NCI-H524 (cell line): ENCODE data around the gene MROH2A.

Experiments
- DNase-seq, 2 experiments: peaks; one replicate each; lab custom pipeline; 2025; lab: John Stamatoyannopoulos, UW

The MROH2A gene

DNA sequence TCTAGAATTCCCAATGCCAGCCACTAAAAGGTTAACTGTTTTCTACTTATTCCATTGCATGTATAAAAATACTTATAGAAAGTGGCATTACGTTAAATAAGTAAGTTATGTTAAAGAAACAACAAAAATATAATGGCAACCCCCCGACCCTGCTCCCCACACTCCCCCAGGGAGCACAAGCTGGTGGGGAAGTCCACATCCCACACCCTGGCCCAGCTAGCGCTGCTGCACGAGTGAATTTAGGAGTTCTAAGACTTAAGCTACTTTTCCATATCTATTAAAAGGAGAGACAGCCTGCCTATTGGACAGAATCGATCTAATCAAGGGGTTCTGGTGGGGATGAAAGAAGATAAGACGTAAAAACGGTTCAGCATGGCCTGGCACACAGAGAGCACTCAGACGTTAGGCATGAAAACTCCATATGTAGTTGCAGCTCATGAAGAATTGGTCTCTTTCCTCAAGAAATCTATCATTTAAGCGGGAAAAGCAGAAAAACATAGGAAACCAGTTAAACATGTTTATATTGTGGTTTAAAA is 59.6 kb downstream of the MROH2A start:
- DNase-seq, result no peak

DNA sequence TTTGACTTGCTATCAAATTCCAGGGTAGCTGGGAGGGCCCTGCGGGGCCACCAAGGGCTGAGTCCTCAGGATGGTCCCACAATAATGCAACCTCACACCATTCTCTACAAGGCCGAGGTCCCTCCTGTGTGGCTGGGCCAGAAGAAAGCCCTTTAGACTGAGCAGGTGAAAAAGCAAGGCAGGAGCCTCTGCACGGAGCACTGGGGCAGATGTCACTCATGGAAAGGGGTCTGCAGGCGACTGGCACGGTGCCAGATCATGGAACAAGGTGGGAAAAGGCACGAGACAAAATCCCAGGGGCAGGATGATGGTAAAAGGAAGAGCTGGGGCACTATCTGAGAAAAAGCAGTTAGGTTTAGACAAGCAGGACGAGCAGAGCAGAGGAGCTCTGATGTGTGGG is 60.1 kb downstream of the MROH2A start:
- DNase-seq, result no peak

DNA sequence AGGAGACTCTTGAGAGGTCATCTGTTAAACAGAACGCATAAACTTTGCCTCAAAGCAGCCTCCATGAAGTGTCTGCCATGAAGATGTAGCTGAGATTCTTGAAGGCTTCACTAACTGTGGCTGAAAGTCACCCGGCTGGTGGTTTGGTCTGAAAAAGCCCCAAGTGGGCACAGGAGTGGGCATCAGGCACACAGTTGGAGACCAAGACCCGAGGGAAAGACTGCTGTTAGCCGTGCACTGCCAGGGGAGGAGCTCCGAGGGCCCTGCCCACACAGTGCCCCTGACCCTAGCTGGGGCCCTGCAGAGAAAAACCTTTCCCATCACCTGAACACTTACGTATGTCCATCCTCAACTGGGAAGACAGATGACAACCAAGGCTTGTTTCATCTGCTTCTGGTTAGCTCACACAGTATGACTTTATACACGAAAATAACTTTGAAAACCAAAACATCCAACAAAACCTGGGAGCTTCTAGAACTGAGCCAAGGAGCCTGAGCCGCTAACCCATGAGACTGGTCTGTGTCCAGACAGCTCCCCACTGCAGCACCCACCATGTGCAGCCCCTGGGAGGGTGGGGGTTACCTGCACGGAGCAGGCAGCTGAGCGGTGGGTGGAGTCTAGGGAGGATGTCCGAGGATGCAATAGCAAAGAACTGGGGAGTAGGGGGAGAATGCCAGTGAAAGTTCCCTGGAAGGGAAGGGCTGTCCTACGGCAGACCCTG is 60.8 kb downstream of the MROH2A start:
- no peak for DNase-seq

DNA sequence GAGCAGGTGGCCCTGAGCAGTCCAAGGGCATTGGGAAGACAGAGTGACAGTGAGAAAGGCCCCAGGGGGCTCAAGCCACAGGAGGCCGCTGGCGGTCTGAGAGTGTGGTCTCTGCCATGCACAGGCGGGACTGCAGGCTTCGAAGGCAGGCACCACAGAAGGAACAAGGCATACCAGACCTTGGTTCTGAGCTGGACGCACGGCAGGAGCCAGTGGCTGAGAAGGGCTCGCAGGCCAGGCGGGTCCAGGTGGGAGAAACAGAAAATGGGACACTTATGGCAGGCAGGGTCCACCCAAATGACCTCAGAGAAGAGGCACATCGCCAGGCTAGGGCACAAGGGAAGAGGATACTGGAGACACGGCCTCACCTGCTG is 61.3 kb downstream of the MROH2A start:
- DNase-seq, result no peak

DNA sequence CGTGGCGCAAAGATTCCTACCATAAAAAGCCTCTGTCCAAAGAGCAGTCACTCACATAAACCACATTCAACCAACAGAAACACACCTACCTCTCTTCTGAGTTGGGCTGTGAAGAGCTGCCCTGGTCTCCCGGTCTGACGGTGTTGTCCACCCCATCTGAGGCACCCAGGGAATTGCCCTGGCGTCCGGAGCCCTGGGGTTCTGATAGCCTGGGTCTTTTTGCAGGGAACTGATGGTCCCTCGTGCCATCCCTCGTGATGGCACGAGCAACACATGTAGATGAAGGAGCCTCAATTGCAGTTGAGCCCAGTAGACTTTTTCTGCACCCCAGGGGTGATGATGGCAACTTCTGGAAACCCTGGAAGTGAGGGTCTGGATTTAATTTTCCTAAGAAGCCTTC is 62.4 kb downstream of the MROH2A start:
- no peak for DNase-seq

DNA sequence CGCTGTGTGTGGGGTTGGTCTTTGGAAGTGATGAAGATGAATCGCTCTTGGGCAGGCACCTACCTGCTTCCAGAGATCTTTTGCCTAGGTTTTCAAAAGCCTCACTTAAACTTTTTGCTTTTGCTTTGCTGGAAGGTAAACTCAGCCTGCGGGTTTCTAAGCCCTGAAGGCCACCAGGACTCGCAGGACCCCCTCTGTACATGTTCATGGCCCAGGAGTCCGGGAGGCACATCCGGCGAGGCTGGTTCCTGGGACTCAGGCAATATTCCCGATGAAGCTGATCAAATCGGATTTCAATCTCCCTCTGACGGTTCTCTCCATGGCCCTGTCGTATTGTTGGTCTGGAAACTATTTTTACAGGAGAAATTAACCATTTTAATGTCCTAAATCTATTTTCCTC is 63.1 kb downstream of the MROH2A start:
- DNase-seq, result no peak

DNA sequence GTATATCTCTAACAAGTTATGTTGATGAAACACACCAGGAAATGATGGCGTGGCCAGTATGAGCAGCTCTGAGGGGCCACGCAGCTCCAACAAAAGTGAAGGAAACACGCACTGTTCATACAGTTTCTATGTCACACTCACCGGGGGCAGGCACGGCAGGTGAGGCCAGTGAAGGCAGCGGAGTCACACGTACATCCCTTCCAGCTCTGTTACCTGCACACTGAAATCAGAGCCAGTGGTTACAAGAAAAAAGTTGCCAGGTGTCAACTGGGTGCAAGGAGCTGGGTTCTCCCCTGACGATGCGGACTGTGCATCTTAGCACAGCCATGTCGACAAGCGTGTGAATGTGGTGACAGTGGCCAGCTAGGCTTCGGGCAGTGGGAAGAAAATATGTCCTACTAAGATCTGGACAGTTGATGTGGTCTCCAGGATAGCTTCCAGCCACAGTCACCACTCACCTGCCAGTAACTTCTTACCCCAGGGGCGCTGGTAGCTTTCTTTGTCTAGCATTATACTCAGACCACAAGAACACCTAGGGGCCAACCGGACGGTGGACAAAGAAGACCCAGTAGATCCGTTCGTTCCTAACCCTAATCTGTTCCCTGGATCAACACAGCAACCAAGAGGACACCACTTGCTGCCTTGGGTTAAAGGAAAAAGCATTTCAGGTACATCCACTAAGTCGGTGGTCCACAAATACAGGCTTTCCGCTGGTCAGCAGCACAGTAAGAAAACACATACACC is 66.1 kb downstream of the MROH2A start:
- DNase-seq, result no peak

DNA sequence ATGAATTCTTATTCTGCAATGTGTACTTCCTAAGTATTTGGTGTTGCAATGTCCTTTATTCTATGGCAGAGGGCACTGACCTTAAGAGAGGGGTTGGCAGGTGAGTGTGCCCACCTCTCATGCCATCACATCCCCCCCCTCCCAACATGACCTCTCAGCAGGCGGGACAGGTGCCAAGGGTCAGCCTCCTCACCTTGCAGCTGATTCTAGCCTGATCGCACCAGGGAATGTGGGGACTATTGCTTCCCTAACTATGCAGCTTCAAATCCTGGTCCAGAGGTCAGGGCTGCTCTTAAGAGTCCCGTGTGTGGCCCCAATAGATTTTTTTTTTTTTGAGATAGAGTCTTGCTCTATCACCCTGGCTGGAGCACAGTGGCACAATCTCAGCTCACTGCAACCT is 66.7 kb downstream of the MROH2A start:
- no peak for DNase-seq

DNA sequence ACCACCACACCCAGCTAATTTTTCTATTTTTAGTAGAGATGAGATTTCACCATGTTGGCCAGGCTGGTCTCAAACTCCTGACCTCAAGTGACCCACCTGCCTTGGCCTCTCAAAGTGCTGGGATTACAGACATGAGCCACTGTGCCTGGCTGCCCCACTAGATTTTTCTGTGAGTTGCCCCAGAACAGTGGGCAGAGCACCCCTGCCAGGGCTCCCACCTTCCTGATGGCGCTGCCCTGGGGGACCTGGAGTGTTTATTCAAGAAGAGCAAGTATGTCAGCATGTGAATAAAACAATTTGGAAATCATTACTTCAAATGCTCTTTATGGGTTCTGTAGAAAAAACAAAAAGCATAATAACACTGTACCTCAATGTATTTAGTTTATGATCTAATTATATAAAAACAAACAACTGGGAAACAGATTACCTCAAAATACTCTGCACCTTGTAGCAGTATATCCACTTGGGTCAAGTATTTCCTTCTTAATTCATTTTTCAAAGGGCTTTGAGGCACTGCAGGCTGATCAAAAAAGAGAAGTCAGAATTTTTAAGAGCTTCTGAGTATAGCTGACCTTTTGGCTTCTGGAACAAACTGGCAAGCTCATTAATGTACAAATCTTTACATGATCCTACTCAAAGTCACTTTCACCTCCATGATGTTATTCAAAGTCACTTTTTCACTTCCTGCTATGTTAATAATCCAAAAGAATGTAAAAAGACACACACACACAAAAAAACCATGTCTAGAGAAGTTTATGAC is 67.4 kb downstream of the MROH2A start:
- DNase-seq, result no peak

DNA sequence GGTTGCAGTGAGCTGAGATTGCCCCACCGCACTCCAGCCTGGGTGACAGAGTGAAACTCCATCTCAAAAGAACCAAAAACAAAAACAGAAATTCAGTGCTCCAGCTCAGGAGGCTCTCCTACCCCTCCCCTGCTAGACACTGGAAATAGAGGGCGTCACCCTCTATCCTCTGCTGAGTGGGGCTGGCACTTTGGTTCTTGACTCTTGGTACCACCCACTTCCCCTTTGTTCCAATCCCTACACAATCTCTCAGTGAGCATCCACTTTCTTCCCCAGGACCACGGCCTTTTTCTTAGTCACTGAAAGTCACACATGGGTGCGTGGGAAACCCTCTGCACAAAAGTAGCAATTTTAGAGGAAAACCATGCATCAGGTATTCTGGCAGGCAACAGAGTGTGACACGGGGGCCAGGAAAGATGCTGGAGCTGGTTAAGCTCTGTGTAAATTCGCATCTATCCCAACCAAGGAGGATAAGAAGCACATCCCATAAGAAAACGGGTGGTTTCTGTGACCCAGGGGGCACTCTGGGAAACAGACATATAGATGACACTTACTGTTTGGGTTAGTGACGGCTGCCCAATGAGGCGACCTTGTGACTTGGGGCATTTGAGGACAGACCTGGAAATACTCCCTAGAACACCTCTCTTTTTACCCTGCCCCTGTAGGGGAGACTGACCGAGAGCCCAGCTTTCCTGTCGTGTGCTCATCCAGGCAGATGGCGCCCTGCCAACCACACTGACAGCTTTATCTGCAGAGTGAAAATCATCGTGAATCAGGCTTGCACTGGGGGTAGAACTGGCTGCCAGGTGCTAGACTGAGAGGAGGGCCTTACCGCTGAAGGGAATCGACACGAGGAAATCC is 68.5 kb downstream of the MROH2A start:
- no peak for DNase-seq

DNA sequence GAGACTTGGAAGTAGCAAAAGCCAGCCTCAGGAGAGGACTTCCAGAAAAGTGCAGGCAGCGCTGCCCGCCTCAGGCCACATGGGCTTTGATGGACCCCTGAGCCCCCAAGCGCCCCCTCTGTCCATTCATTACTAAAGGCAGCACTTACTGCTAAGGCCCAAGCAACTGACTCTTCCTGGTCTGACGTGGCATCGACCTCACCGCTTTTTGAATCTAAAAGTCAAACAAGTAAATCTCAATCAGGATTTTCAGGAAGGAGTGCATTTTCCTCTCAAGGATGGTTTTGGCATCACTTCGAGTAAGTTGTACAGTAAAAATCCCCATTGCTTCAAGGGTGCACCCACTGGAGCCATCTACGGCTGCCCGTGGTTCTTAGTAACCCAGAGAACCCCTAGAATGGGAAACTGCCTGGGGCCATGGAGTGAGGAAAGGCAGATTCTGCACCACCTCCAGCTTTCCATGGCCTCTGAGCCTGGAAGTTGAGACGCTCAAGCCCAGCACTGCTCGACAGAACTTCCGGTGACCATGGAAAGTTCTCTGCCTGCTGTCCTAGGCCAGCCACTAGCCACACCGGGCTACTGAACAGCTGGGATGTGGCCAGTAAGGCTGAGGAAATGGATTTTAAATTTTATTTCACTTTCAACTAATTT is 69.2 kb downstream of the MROH2A start:
- DNase-seq, result no peak

DNA sequence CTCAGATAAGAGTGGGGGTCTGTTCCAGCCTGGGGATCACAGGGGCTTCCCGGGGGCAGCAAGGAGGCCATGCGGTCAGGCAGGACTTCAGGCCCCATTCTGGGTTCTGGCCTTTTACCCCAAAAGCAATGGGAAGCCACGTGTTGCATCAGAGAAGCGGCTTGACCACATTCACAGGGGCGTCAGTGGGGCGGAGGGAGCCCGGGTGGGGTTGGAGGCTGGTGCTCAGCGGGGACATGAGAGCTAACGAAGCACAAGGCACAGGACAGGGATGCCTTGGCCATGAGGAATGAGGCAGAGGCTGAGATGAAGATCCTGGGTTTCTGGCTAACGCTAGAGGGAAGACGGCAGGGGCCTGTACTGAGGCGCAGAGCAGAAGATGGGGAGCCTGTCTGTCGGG is 70.1 kb downstream of the MROH2A start:
- no peak for DNase-seq

DNA sequence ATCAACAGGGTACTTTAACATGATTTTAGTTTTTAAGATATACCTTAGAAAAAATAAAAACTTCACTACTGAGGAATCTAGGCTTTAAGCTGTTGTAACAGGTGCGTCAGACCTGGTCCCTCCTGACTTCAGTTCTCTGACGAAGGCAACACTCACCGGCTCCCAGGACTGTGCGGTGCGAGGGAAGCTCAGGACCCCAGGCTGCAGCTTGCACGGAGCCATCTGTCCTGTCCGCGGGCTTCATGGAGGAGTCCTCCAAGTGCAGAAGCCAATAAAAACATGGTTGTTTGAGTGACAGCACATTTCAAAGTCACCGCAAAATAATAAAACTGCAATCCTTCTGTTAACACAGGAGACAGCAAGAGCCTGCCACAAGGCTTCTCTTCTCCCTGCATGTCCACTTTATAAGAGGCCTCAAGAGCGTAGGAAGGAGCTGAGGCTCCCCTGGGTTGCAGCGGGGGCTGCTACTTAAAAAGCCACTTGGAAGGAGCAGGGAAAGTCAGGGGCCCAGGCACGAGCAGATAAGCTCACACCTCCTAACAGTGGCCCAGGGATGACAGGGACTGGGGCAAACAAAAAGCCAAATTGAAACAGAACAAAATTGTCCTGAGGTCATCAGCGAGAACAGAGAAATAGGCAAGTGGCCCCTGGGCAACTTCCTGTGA is 71.6 kb downstream of the MROH2A start:
- DNase-seq, result no peak

DNA sequence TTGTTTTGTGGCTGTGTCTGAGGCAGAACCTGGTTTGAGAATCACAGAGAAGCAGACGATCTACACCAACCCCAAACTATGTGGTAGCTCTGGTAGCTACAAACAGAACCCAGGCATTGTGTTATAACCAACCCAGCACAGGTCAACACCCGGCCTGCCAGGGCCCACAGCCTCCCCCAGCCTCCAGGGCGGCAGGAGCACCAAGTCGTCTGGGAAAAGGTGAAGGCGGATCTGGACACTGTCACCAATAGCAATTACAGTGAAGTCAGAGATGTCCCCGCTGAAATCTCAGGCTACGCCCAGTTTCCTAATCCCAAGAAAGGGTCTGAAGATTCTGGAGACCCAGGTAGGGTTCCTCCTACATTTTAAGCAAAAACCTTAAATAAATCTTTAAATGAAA is 72.6 kb downstream of the MROH2A start:
- no peak for DNase-seq

DNA sequence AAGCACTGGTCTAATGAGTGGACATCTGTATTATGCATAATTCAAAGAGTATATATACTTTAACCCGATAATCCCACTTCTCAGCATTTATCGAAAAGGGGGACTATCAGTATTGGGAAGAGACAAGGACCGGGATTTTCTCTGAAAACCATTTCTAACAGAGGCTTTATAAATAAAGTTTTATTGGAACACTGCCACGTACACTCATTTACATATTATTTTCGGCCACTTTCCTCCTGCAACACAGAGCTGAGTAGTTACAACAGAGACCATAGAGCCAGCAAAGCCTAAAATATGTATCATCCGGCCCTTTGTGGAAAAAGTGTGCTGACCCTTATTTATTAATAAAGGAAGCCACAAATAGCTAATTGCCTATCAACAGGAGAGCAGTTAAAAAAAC is 73.0 kb downstream of the MROH2A start:
- DNase-seq, result no peak

DNA sequence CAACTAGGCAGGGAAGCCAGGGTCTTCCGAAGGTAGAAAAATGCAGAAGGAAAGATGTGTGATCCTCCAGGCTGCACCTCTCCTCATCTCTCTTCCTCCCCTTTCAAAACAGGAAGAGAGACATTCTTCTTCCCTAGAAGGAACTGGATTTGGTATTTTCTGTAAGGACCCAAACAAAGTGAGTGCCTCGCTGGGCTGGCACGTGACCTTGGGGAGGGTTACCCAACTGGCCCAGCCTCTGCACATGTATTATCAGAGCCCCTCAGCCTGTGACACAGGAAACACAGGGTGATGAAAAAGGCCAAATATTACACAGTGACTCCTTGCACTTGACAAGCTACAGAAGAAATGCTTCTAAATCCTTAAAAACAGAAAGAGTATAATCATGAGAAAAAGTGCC is 73.9 kb downstream of the MROH2A start:
- no peak for DNase-seq

DNA sequence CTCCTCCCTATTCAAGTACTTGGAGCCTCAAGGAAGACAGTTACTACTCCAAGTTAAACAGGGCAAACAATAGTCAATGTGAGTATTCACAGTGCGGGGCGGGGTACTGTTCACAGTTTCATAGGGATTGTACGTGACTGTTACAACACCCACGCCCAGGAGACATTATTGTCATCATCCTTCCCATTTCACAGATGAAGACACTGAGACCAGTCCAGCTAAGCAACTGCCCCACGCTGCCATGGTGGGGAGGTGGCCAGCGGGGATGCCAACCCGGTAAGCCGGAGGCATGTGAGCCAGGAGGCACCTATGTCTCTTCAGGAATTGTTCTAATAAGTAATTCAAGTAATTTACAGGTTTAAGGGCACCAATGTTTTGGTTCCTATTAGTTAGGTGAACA is 75.2 kb downstream of the MROH2A start:
- DNase-seq, result no peak

DNA sequence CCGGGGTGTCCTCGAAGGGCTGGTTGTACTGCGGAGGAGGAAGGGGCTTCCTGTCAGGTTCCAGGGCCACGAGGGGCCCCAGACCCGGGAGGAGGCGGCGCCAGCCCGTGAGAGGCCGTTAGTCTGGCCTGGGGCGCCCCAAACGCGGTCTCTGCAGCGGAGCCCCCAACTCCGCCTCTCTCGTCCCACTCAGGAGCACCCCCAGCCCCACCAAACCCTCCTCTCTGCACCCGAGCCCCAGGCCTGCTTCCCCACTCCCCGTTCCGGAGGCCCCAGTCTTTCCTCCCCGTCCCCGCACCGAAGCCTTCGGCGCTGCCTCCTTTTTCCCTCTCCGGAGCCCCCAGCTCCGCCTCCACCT is 75.7 kb downstream of the MROH2A start:
- DNase-seq, result no peak

DNA sequence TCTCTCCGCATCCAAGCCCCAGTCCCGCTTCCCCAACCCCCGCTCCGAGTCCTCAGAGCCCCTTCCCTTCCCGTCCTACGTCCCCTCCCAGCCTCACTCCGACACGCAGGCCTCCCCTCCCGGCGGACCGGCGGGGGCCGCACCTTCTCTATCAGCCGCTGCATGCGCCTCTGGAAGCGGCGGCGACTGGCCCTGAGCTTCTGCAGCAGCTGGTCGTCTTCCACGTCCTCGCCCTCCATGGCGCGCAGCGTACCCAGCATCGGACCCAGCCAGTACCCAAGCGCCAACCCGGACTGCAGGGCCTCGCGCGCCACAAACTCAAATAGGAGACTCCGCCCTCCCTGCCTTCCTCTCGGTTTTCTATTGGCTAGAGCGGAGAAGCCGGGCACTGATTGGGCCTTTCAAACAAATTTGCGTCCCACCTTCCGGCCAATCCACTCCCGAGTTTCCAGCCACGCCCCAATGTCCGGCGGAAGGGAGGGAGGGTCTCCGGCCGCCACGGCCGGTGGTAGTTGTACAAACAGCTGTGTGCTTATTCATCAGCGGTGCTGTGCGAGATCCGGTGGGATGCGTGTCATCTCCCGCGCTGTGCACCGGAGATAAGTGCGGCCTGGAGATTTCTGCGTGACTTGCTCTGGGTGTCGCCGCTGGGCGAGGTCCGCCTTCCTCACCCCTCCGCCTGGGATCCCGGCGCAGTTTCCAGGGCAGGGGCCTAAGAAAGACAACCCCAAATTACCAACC is 76.3 kb downstream of the MROH2A start, which contains the start of gene HJURP:
HJURP (minus strand) TSS at position 295 of the 741 bp plus-strand sequence; CDS start at position 260, 35 bp downstream.
- peak; percentile 93 to 94 for DNase-seq

DNA sequence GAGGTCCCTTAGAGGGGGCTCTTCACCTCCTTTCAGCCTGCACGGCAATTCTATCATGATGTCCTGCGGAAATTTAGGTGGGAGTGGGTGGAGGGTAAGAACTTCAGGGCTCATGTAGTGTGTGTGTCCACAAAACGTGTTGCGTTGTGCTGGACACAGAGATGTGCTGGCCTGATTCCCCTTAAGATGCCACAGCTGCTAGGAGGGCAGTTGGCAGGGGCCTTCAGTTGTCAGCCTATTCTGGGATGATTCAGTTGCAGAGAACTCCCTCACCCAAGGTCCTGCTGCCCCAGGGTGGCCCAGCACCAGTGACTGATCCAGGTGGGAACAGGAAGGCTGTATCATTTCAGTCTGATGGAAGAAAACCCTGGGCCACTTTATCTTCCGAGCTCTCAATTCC is 77.2 kb downstream of the MROH2A start:
- no peak for DNase-seq
